Measurements from ENCODE around the gene CDC14C. TPM values are rescaled to one million over a fixed set of nuclear protein-coding genes. Genes with fewer than 3 reads are reported as not detected.

Gene CDC14C
- not detected in 5 replicates for total RNA-seq (2022; extraction: Qiagen RNA extraction; ENCODE audit: low read depth)

GRCh38 chr7:48924433-48924832, at the start of gene CDC14C:
TSS of gene CDC14C (plus strand) at chr7:48924547. CDS start at chr7:48924673, 126 bp downstream.

